Testis (tissue), 2 donors: ENCODE results near the gene IRF9.

Experiments used
- CTCF ChIP-seq, 3 experiments: fragments of 450-650 bp in 2 of 3; fragments of 200-600 bp in 1 of 3; sonication (generic) in 1 of 3; IDR thresholded peaks; one replicate each; pipeline ENCODE4 v1.5.1; 2016 to 2019; ENCODE audit warnings: antibody characterized with exemption in 3 of 3, mild to moderate bottlenecking in 2 of 3, moderate library complexity in 1 of 3
- POLR2A ChIP-seq: fragments of 450-650 bp; IDR thresholded peaks from one replicate; pipeline ENCODE4 v1.6.1; 2017; ENCODE audit warnings: antibody characterized with exemption, mild to moderate bottlenecking, moderate library complexity

- TF ChIP-seq CTCF (IDR thresholded peaks at IDR 0.05), result peak in 1 of 3 experiments; percentile 19
- no peak for TF ChIP-seq POLR2A
Measured at GRCh38 chr14:24114532-24115421, 46.3 kb upstream of the IRF9 start, which contains the start of the genes DCAF11 and NRL.
